GM18526 (cell line): ENCODE results near the gene FOXA2.

Experiments used
- POLR2A ChIP-seq: IDR thresholded peaks from 3 replicates; pipeline ENCODE4 v1.6.1; 2011; ENCODE audit not compliant: insufficient read length; ENCODE audit errors: extremely low read depth

FOXA2 gene

DNA sequence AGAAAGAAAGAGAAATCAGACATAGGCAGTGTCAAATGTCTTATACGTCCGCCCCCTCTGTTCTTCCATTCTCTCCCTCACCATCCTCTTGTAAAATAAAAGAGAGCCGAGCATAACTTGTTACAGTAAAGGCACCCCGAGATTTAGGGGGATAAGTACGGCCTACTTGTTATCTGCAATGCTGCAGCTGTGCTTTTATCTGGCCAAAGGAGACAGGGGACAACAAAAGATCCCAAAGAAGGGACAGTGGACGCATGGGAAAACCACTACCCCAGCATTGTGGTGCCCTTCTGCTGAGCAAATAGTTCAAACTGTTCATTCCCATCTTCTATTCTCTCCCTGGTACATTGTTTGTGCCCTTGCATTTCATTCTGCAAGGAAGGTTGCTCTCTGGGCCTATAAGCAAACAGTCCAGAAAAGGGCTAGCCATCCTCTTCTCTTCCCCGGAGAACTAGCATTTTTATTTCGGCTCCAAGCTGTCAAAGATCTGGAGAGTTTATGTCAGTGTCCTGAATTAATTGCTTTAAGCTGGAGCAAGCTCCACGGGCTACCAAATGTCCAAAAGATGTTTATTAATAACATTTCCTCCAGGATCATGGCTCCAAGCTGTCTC lies 22.3 kb downstream of the FOXA2 start:
- TF ChIP-seq POLR2A: no peak

DNA sequence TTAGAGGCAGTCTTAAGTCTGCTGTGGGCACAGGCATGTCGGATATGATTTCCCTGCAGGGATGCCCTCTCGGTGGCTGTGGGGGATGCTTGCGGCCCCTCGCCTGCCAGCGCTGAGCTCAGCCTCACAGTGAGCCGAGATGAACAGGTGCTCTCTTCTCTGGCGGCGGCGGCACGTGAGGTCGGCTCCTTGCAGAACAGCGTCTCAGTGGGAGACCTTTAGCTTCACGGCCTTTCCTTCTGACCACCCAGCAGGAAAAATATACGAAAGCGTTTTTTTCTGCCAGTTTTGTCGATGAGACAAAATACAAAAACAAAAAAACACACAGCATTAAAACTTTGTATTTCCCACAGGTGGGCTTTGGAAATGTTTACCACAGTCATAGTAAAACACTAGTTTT lies 23.6 kb downstream of the FOXA2 start:
- TF ChIP-seq POLR2A: no peak

DNA sequence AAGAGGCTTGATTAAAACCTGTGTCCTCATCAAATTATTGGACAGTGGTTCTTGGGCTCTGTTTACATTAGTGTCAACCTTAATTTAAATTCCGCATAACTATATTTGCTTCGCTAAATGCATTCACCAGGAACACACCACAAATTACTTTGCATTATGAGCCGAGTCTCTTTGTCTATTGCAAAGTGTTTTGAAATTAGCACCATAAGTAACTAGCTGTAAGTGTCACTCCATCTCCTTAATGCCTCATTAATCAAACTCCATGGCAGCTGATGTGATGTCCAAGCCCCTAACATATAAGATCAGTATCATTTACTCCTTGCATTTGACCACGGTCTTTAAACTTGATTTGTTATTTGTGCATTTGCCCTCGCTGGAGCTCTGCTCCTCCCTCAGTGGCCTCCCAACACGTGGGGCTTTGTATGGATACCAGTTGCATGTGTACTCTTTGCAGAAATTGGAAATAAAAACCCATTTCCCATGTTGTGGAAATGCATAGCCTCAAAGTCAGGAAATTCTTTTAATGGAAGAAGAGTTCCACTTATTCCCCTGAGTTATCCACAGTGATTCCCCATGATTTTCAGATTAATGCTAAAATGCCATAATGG lies 24.6 kb downstream of the FOXA2 start:
- TF ChIP-seq POLR2A: no peak

DNA sequence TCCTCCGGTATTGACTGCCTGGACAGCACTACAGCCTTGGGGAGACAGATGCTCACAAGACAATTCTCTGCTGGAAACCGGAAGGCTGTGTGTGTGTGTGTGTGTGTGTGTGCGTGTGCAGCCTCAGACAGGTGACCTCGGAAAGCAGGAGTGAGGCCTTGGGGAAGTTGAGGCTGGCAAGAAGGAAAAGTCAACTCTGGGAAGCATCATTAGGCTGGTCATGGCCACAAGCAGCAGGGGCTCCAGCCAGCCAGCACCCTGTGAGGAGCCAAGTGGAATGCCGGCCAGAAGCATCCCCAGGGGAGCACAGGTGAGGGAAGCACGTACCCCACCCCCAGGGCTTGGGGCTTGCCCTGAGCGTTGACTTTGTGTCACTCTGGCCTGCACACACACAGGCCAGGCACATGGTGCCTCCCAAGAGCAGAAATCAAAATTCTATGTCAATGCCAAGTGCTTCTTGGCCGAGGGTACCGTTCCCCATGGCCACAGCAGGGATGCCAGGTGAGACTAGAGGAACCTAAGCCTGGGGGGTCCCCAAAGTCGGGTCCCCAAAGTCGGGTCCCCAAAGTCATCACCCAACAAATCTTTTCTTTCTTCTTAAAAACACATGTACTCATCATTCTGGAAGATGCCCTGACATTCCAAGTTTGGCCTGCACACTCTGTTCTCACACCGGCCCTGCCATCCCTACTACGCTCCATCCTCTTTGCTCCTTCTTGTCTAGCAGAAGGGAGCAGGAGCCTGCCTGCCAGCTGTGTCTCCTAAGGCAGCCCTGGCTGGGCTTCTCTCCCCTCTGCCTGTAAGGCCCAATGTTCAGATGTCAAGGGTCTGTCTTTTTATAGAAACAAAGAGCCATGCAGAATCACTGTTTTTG lies 26.7 kb downstream of the FOXA2 start:
- TF ChIP-seq POLR2A: no peak

DNA sequence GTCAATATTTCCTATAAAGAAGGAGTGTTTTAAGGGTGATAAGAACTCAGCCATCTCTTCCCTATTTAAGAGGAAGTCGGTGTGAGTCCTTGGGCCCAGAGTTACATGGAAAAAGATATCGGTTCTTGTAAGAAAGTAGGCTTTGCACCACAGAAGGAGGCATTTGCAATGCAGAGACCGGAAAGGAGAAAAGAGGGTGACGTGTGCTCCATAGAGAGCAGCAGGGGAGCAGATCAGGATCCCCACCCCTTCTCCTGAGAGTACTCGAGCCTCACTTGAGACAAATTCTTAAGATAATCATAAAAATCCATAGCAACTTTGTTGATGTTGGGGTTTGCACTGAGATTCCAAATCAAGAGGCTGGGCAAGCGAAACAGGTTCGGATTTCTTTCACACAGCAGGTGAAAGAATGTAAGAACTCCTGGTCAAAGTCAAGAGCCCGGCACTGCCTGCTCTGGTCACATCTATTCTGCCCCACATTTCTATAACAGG lies 27.8 kb downstream of the FOXA2 start:
- no peak for TF ChIP-seq POLR2A

DNA sequence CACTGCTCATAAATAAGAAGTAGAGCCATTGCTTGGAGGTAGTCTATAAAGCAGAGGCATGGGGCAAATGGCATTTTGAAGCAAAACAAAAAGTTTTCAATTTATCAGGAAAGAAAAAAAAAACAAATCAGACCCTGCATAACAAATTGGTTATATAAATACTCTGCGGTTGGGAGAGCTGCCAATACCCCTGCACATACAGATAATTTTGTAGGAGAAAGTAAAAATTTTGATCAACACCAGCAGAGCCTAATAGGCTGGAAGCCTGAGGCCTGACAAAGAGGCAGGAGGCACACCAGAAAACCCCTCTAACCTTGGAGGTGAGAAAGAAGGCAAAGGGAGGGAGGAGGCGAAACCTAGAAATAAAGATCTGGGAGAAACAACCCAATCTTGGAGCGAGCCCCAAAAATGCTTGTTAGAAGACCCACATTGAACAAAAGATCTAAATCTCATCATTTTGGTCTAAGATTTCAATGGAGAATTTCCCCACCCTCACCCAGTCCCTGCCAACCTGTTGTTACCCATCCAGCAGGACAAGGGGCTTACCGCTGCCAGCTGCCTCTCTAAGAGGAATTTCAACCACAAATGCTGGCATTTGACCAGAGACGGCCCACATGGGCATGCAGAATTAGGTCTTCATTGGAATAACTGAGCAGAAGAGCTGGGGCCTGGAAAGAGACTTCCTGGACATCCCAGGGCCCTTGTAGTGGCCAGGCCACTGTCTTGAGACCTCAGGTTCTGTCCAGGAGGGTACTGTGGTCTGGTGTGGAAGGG lies 28.4 kb downstream of the FOXA2 start:
- no peak for TF ChIP-seq POLR2A

DNA sequence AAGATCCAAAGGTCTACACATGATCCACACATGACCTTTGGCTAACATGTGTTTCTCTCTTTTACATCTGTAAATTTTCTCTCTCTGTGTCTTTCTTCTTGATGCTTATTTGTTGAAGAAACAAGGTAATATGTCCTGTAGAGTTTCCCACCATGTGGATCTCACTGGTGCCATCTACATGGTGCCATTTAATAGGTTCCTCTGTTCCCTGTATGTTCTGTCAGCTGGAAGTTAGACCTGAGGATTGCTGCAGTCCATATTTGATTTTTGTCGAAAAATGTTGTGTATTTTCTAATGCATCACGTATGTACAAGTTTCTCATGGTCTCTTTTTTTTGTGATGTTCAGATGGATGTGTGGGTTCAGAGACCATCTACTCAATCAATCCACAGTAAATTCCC lies 30.0 kb downstream of the FOXA2 start:
- TF ChIP-seq POLR2A: no peak

DNA sequence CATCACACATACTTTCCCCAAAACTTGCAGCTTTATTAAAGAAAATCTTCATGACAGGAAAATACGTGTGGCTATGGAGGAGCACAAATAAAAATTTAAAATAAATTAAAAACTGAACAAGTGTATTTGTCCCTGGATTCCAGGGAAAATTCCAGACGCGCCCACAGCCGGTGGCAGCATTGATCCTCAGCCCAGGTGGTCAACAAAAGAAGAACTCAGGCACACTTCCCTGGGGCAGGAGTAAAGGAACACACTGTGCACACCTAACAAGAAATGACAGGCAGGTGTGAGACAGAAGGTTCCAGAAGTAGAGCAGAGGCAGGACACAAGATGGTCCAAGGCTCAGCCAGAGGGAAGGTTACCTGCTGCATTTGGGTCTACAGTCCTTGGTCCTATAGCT lies 36.3 kb downstream of the FOXA2 start:
- TF ChIP-seq POLR2A: no peak

DNA sequence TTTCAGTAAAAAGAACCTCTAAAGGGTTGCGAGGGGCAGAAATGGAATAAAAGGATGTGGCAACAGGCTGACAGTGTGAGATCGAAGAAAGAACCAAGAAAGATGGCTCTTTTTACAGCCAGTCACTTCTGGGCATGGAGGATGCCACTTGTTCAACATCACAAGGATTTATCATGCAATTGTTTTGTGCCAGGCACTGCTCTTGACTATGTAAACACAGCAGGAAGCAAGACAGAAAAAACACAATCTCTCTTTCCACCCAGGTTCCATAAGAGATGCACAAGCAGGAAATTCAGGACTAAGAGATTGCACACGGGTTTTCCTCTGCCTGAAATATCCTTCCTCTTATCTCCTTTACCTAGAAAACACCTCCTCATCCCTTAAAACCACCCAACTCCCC lies 38.0 kb downstream of the FOXA2 start:
- TF ChIP-seq POLR2A: no peak

DNA sequence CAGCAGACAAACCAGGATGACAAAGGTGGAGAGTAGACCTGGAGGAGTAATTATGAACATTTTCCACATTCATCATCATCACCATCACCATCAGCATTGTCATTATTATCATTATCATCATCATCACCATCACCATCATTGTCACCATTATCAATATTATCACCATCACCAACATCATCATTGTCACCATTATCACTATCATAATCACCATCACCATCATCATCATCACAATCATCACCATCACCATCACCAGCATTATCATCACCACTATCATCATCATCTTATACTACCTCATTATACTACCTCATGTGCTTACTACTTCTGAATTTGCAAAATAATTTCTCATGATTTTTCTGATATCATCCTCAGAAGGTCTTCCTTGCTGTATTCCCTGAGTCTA lies 39.3 kb downstream of the FOXA2 start:
- TF ChIP-seq POLR2A: no peak

DNA sequence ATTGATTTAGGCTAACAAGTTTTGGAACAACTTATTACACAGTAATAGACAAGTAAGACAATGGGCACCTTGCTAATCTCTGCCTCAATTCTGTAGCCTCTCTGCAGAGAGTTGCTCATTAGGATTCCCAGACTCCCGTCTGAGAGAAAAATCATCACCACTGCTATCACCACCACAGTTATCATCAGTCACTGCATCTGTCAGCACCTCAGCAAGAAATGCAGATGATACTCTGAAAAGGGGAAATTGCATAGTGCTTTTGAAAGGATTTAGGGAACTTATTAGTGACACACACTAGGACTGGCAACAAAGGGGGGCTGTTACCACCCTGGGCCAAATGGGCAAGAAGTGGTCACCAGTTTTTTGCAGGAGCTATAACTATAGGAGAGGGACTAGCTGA lies 39.9 kb downstream of the FOXA2 start:
- no peak for TF ChIP-seq POLR2A

DNA sequence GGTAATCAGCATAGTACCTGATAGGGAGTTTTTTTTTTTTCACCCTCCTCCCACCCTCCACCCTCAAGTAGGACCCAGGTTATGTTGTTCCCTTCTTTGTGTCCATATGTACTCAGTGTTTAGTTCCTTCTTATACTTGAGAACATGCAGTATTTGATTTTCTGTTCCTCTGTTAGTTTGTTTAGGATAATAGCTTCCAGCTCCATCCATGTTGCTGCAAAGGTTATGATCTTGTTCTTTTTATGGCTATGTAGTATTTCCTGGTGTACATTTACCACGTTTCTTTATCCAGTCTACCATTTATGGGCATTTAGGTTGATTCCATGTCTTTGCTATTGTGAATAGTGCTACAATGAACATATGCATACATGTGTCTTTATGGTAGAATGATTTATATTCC lies 41.9 kb downstream of the FOXA2 start:
- TF ChIP-seq POLR2A: no peak

DNA sequence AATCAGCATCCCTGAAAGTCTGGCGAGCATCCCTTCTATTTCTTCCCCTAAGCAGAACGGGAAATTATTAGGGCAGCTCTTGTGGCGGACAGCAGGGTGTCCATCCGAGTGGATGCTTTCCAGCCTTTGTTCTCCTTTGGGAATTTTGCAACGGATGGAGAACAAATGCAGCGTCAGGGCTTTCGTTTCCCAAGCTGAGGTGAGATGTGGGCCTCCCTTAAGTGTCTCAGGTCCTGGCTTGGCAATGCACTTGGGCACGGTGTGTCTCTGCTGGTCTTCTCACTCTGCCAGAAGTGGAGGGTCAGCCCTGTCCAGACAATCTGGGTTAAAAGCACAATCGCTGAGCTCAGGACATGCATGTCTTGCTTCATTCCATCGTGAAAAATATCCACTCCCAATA lies 43.5 kb downstream of the FOXA2 start:
- no peak for TF ChIP-seq POLR2A

DNA sequence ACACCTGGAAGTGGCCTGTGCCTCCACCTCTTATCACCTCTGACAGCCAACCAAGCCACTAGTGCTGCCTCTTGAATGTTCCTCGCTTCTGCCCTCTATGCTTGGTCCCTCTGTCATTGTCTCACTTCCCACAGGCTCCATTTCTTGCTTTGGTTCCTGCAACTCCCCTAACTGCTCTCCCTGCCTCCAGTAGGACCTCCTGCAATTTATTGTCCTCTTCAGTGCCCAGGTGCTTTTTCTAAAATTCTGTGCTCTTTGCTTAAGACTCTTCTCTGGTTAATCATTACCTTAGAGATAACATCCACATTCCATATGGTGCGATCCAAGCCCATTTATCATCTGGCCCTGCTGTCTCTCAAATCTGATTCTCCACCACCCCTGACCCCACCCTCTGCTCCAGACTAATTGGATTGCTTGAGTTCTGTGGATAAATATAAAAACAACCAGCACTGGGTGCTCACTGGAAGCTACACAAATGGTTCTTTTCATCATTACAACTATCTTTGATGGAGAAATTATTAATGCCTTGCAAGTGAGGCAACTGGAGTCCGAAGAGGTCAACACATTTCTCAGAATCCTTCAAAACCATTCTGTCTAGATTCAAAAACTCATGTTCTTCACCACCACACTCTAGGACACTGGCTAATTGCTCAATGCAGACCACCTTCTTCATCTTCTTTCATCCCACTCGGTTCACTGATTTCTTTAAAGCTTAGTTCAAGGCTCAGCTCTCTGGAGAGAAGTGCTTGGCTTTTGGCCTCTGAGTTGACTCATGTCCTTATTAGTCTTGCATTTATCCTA lies 47.2 kb downstream of the FOXA2 start:
- TF ChIP-seq POLR2A: no peak
